ENCODE results near the gene PLCB1.

GRCh38 chr20:8815208-8815607, 683.1 kb downstream of the PLCB1 start:
- TF ChIP-seq EZH2 (IDR thresholded peaks at IDR 0.05; ENCODE audit: low read length, unreplicated experiment) (no peak), CTCF (conservative IDR thresholded peaks at IDR 0.05; ENCODE audit: low read depth, low read length) (no peak), EZH2phosphoT487 (IDR thresholded peaks at IDR 0.05; ENCODE audit: borderline replicate concordance, low read length) (no peak)

All from PC-3 (cell line).